A204.1 (cell line): ENCODE results near the gene BPTF.
"Not testable (repeated sequence)": the region's sequence is repeated elsewhere in the genome, so short reads cannot be mapped to it uniquely, and the experiment has no call there.

ENCODE experiments used
- FAIRE-seq: peaks from 2 replicates; lab custom pipeline; 2012; peaks lifted over from hg19 to GRCh38; lab: Jason Lieb, UNC

Gene BPTF

GRCh38 chr17:68018493-68018892 is 193.2 kb downstream of the BPTF start:
- FAIRE-seq: not testable (repeated sequence)

- no peak for FAIRE-seq
Measured at GRCh38 chr17:68019336-68019674, 194.0 kb downstream of the BPTF start.

GRCh38 chr17:68019675-68020408 is 194.5 kb downstream of the BPTF start:
- no peak for FAIRE-seq

- no peak for FAIRE-seq
Measured at GRCh38 chr17:68020409-68020756, 195.1 kb downstream of the BPTF start.

- FAIRE-seq: not testable (repeated sequence)
Measured at GRCh38 chr17:68020791-68021190, 195.5 kb downstream of the BPTF start.

- FAIRE-seq: no peak
Measured at GRCh38 chr17:68021963-68022362, 196.7 kb downstream of the BPTF start.

GRCh38 chr17:68022547-68022946 is 197.2 kb downstream of the BPTF start:
- not testable (repeated sequence) for FAIRE-seq

GRCh38 chr17:68029512-68030215 is 204.4 kb downstream of the BPTF start:
- FAIRE-seq: no peak
